GM19043 (cell line): ENCODE results near the gene TBX21.
"Not testable (repeated sequence)": the region's sequence is repeated elsewhere in the genome, so short reads cannot be mapped to it uniquely, and the experiment has no call there.

ENCODE experiments used
- ATAC-seq: cut with Tn5 transposase; IDR thresholded peaks from one replicate; pipeline ENCODE4 v1.9.1; 2021; ENCODE audit warnings: low read depth; ENCODE audit not compliant: unreplicated experiment

TBX21 gene

GRCh38 chr17:47760409-47761140 is 27.5 kb downstream of the TBX21 start:
- no peak for ATAC-seq

DNA sequence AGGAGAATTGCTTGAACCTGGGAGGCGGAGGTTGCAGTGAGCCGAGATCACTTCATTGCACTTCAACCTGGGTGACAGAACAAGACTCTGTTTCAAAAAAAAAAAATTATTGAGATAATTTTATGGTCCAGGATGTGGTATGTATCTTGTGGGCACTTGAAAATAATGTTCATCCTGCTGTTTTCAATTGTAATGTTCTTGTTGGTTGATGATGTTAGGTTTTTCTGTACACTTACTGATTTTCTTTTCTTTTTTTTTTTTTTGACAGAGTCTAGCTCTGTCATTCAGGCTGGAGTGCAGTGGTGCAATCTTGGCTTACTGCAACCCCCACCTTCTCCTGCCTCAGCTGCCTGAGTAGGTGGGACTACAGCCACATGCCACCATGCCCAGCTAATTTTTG is 29.7 kb downstream of the TBX21 start:
- no peak for ATAC-seq

DNA sequence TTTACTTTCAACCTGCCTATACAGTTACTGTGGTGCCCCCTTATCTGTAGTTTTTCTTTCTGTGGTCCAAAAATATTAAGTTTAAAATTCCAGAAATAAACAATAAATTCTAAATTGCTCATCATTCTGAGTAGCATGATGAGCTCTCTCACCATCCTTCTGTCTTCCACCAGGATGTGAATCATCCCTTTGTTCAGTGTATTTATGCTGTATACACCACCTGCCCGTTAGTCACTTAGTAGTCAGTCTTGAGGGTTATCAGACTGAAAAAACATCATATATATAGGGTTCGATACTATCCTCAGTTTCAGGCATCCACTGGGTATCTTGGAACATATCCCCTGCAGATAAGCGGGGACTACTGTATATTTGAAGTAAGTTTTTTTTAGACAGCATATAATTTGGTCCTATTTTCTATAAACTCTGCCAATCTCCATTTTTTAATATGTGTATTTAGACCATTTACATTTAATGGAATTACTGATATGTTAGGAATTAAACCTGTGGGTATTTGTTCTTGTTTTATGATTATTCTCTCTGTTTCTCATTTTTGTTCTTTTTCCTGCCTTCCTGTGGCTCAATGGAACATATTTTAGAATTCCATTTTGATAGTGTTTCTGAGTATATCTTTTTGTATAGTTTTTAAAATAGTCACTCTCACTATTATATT is 31.0 kb downstream of the TBX21 start:
- no peak for ATAC-seq

GRCh38 chr17:47773649-47774048 is 40.6 kb downstream of the TBX21 start:
- not testable (repeated sequence) for ATAC-seq

DNA sequence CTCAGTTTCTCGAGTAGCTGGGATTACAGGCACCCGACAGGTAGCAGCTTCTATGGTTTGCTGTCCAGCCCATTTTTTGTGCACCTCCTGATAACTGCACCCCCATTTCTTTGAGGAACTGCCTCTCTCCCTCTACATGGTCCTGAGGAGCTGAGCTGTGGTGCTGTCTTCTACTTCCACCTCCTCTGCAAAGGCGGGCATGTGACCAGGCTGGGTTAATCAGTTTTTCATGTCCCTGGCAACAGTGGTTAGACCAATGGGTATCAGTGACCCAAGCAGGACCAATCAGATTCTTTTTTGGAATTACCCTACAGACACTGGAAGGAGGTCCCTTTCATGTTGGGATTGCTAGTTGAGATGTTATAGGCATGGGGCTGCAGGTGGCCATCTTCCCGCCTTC is 41.3 kb downstream of the TBX21 start:
- ATAC-seq: no peak

- no peak for ATAC-seq
Measured at GRCh38 chr17:47774987-47775580, 42.0 kb downstream of the TBX21 start.

- ATAC-seq: no peak
Measured at GRCh38 chr17:47776330-47777197, 43.5 kb downstream of the TBX21 start.

DNA sequence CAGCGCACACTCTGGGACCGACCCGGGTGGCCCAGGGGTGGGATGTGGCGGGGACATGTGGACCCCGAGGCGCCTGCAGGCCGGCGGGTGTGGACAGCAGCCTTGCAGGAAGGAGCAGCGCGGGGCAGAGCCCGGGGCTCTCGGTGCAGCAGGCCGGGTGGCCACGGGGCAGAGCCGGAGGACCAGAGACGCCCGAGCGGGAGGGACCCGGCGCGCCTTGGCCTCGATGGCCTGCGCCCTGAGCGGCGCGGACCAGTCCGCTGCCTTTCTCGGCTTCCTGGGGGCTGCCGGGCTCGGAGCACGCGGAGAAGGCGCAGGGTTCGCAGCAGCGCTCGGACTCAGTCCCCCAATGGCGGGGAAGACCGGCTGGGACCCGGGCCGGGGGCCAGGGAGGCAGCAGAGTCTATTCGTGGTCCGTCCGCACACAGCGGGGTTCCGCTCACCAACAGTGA is 45.2 kb downstream of the TBX21 start:
- ATAC-seq: no peak

DNA sequence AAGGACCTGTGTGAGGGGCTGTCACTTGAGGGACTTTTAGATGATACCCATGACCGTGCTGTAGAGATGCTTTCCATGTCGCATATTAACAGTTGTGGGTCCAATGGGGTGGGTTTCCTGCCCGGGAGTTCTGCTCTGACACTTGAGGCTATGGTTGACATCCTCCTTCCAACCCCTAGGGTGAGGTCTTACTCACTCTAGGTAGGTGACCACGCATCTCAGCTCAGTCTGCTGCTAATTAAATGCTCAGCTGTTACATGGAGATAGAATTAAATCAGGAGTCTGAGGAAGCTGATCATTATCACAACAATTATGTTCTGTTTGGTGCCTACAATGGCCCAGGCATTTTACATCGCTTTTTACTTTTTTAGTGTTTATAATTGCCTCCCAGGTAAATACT is 48.4 kb downstream of the TBX21 start:
- ATAC-seq: no peak

- ATAC-seq: no peak
Measured at GRCh38 chr17:47785538-47786123, 52.6 kb downstream of the TBX21 start.

DNA sequence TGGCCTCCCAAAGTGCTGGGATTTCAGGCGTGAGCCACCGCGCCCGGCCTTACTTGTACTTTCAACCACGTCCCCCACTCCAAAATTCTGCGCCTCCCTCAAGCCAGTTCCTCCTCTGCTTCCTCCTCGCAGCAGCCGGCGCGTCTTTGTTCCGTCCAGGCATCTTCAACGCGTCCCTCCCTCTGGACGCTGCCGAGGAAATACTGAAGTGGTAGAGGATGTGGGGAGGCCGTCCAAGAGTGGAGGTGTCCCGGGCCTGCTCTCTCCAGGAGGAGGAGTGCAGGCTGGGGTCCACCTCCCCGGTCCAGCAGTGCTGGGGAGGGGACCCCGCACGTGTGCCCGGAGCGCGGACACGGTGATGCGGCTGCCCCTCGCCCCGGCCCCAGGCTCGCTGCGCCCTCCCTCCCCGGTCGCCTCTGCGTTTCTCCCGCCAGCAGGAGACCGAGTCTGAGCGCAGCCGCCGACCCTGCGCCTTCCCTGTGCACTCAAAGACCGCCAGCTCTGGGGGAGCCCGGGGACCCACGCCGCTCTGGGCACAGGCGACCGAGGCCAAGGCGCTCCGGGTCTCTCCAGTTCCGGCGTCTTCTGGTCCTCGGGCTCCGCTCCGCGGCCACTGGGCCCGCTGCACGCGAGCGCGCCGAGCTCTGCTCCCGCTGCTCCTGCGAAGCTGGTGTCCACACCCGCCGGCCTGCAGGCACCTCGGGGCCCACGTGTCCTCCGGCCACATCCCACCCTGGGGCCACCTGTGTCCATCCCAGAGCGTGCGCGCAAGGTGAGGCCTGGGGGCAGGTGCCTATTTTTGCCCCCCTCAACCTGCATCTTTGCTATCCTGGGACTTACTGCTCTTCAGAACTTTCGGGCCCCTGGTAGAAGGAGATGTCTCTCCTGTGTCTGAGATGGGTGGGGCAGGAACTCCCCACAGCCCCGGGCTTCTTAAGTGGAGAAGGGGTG is 56.9 kb downstream of the TBX21 start:
- no peak for ATAC-seq

GRCh38 chr17:47791025-47791424 is 58.0 kb downstream of the TBX21 start:
- ATAC-seq: no peak

DNA sequence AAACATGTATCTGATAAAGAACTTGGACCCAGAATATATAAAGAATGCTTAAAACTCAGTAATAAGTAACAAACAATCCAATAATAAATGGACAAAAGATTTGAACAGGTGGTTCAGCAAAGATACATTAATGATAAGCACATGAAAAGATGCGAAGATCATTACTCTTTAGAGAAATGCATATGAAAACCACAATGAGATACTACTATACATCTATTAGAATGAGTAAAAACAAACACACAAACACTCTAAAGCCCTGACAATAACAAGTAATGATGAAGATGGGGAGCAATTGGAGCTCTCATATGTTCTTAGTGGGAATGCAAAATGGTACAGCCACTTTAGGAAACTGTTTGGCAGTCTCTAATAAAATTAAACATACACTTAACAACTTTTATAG is 59.4 kb downstream of the TBX21 start:
- no peak for ATAC-seq

DNA sequence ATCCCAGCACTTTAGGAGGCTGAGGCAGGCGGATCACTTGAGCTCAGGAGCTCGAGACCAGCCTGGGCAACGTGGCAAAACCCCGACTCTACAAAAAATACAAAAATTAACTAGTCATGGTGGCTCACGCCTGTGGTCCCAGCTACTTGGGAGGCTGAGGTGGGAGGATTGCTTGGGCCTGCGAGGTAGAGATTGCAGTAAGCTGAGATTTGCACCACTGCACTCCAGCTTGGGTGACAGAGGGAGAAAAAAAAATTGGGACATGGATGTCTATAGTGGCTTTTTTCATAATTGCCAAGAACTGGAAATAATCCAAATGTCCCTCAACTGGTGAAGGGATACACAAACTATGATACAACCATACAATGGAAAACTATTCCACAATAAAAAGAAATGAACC is 59.9 kb downstream of the TBX21 start:
- no peak for ATAC-seq
